SU-DHL-6 (cell line): ENCODE measurements around the gene RAPH1.

Experiments
- H2AFZ ChIP-seq: fragments of 200-600 bp; sonication (generic); 2 replicates; pipeline ENCODE4 v1.6.1; 2014; ENCODE audit warnings: low read depth, mild to moderate bottlenecking, moderate library complexity, mixed read lengths, antibody characterized with exemption, low read length; ENCODE audit not compliant: severe bottlenecking
- H3F3A ChIP-seq: fragments of 200-600 bp; shearing (Covaris generic); 2 replicates; pipeline ENCODE4 v1.6.0; 2016; ENCODE audit warnings: antibody characterized with exemption, mild to moderate bottlenecking; ENCODE audit not compliant: insufficient read depth
- H3K27ac ChIP-seq: fragments of 200-600 bp; sonication (generic); 2 replicates; pipeline ENCODE4 v1.5.1; 2016; ENCODE audit warnings: low read depth, mild to moderate bottlenecking, low read length, moderate library complexity, mixed read lengths
- H3K27me3 ChIP-seq: fragments of 200-600 bp; sonication (generic), shearing (Covaris generic); 2 replicates; pipeline ENCODE4 v1.6.0; 2014; ENCODE audit warnings: mild to moderate bottlenecking, low read length
- H3K36me3 ChIP-seq: fragments of 200-600 bp; sonication (generic); 2 replicates; pipeline ENCODE4 v1.6.1; 2014; ENCODE audit warnings: mild to moderate bottlenecking, low read length, mixed read lengths
- H3K4me2 ChIP-seq: fragments of 300-600, 200-600 bp; shearing (Covaris generic), sonication (generic); 2 replicates; pipeline ENCODE4 v1.6.0; 2014; ENCODE audit warnings: low read length, low read depth, mild to moderate bottlenecking; ENCODE audit not compliant: poor library complexity, severe bottlenecking
- H3K4me3 ChIP-seq: fragments of 200-600 bp; sonication (generic); 2 replicates; pipeline ENCODE4 v1.5.1; 2014; ENCODE audit warnings: antibody characterized with exemption, low read length, mild to moderate bottlenecking, mixed read lengths; ENCODE audit not compliant: insufficient read depth, poor library complexity, severe bottlenecking
- H3K79me2 ChIP-seq: fragments of 200-600 bp; sonication (generic); 2 replicates; pipeline ENCODE4 v1.6.1; 2014; ENCODE audit warnings: mild to moderate bottlenecking, low read length, moderate library complexity; ENCODE audit not compliant: insufficient read depth
- H3K9ac ChIP-seq: fragments of 200-600 bp; sonication (generic); 2 replicates; pipeline ENCODE4 v1.7.0; 2014; ENCODE audit warnings: mild to moderate bottlenecking, low read length
- H3K9me2 ChIP-seq: fragments of 200-600 bp; sonication (generic); replicated peaks from 2 replicates; pipeline ENCODE4 v1.6.1; 2014; ENCODE audit warnings: low read length; ENCODE audit not compliant: insufficient read depth
- H3K9me3 ChIP-seq: fragments of 200-600 bp; sonication (generic); 2 replicates; pipeline ENCODE4 v1.6.1; 2014; ENCODE audit warnings: low read length, mixed read lengths; ENCODE audit not compliant: insufficient read depth
- H4K20me1 ChIP-seq: fragments of 200-600 bp; sonication (generic); 2 replicates; pipeline ENCODE4 v1.6.1; 2014; ENCODE audit warnings: low read depth, mild to moderate bottlenecking, antibody characterized with exemption, low read length, moderate library complexity, mixed read lengths
- CTCF ChIP-seq: fragments of 200-600 bp; sonication (generic); IDR thresholded peaks from one replicate; pipeline ENCODE4 v1.5.1; 2017; ENCODE audit warnings: antibody characterized with exemption, mild to moderate bottlenecking, low read length, moderate library complexity; ENCODE audit not compliant: insufficient read depth, poor library complexity, severe bottlenecking
- EZH2phosphoT487 ChIP-seq: fragments of 200-600 bp; sonication (generic), shearing (Covaris generic); conservative IDR thresholded peaks from 2 replicates; pipeline ENCODE4 v1.6.1; 2018; ENCODE audit warnings: mild to moderate bottlenecking, antibody characterized with exemption, low read length, moderate library complexity, mixed read lengths

The RAPH1 gene

GRCh38 chr2:203480623-203481022, 54.5 kb downstream of the RAPH1 start:
- Histone ChIP-seq H3K9ac (no peak overlapping the region), H3F3A (no peaks in the 10 kb centered on the region), H3K79me2 (no peaks in the 10 kb centered on the region), H3K4me3 (no peak overlapping the region), H2AFZ (no peak overlapping the region), H3K9me3 (no peaks in the 10 kb centered on the region), H3K27ac (no peak overlapping the region), H3K27me3 (no peaks in the 10 kb centered on the region), H3K4me2 (no peak overlapping the region), H4K20me1 (no peaks in the 10 kb centered on the region), H3K36me3 (no peaks in the 10 kb centered on the region), H3K9me2 (no peaks in the 10 kb centered on the region)
- TF ChIP-seq CTCF: no peak
- TF ChIP-seq EZH2phosphoT487: no peak

GRCh38 chr2:203476881-203477280, 58.2 kb downstream of the RAPH1 start:
- no peaks in the 10 kb centered on the region for H3K36me3 ChIP-seq
- H3K9me2 ChIP-seq: no peaks in the 10 kb centered on the region
- no peak overlapping the region for H3K9ac ChIP-seq
- H2AFZ ChIP-seq: no peak overlapping the region
- H3F3A ChIP-seq: no peaks in the 10 kb centered on the region
- H3K27me3 ChIP-seq: no peaks in the 10 kb centered on the region
- no peak overlapping the region for H3K27ac ChIP-seq
- no peaks in the 10 kb centered on the region for H4K20me1 ChIP-seq
- no peak overlapping the region for H3K4me3 ChIP-seq
- no peaks in the 10 kb centered on the region for H3K79me2 ChIP-seq
- no peaks in the 10 kb centered on the region for H3K9me3 ChIP-seq
- no peak overlapping the region for H3K4me2 ChIP-seq
- TF ChIP-seq CTCF (no peak), EZH2phosphoT487 (no peak)

- Histone ChIP-seq H3K9ac (no peak overlapping the region), H3K9me3 (no peaks in the 10 kb centered on the region), H3K27ac (no peak overlapping the region), H3K4me2 (no peak overlapping the region), H3K36me3 (no peaks in the 10 kb centered on the region), H3K9me2 (no peaks in the 10 kb centered on the region), H4K20me1 (no peaks in the 10 kb centered on the region), H3K4me3 (no peak overlapping the region), H3K79me2 (no peaks in the 10 kb centered on the region), H3K27me3 (no peaks in the 10 kb centered on the region), H3F3A (no peaks in the 10 kb centered on the region), H2AFZ (no peak overlapping the region)
- TF ChIP-seq CTCF (no peak), EZH2phosphoT487 (no peak)
These were observed 63.8 kb downstream of the RAPH1 start for GRCh38 chr2:203471323-203471722.
